LNCAP (cell line): ENCODE data around the gene ROBO4.

Experiments used
- CTCF ChIP-seq: fragments of 450-650 bp; IDR thresholded peaks from 2 replicates; pipeline ENCODE4 v1.5.1; 2017; ENCODE audit warnings: mild to moderate bottlenecking

ROBO4 gene

GRCh38 chr11:124835918-124836317 is 61.7 kb downstream of the ROBO4 start:
- no peak for TF ChIP-seq CTCF

- TF ChIP-seq CTCF: no peak
Observed at GRCh38 chr11:124834526-124835180, 63.0 kb downstream of the ROBO4 start.
